GM19035 (cell line): ENCODE measurements around the gene CORO2B.

Experiments
- ATAC-seq: cut with Tn5 transposase; IDR thresholded peaks from one replicate; pipeline ENCODE4 v1.9.1; 2021; ENCODE audit not compliant: unreplicated experiment

The CORO2B gene

GRCh38 chr15:68553994-68554720 is 24.6 kb upstream of the CORO2B start:
- ATAC-seq: no peak

GRCh38 chr15:68554721-68555678 is 23.8 kb upstream of the CORO2B start:
- ATAC-seq: no peak

- no peak for ATAC-seq
Observed at GRCh38 chr15:68555679-68556037, 23.1 kb upstream of the CORO2B start.

- ATAC-seq: no peak
Observed at GRCh38 chr15:68556139-68556990, 22.4 kb upstream of the CORO2B start.

- no peak for ATAC-seq
Observed at GRCh38 chr15:68557469-68558317, 21.1 kb upstream of the CORO2B start.

GRCh38 chr15:68558318-68559305 is 20.2 kb upstream of the CORO2B start:
- no peak for ATAC-seq

- no peak for ATAC-seq
Observed at GRCh38 chr15:68559345-68560310, 19.2 kb upstream of the CORO2B start.

GRCh38 chr15:68560501-68561113 is 18.2 kb upstream of the CORO2B start:
- no peak for ATAC-seq

- no peak for ATAC-seq
Observed at GRCh38 chr15:68561171-68561900, 17.5 kb upstream of the CORO2B start.

- no peak for ATAC-seq
Observed at GRCh38 chr15:68561901-68562300, 16.9 kb upstream of the CORO2B start.

GRCh38 chr15:68564173-68564572 is 14.6 kb upstream of the CORO2B start:
- no peak for ATAC-seq

- no peak for ATAC-seq
Observed at GRCh38 chr15:68565234-68565633, 13.6 kb upstream of the CORO2B start.

GRCh38 chr15:68565726-68566125 is 13.1 kb upstream of the CORO2B start:
- no peak for ATAC-seq

GRCh38 chr15:68566377-68566954 is 12.3 kb upstream of the CORO2B start:
- no peak for ATAC-seq

GRCh38 chr15:68567345-68567744 is 11.4 kb upstream of the CORO2B start:
- no peak for ATAC-seq

- no peak for ATAC-seq
Observed at GRCh38 chr15:68570974-68571373, 7.8 kb upstream of the CORO2B start.

- no peak for ATAC-seq
Observed at GRCh38 chr15:68571582-68571981, 7.2 kb upstream of the CORO2B start.
